ENCODE data around the gene INF2. TPM values are rescaled to one million over a fixed set of nuclear protein-coding genes. Genes with fewer than 3 reads are reported as not detected.

INF2 gene
- total and polyA plus RNA-seq, 2 donors (not counting 3 experiments of a cell fraction or from before 2014, with no cell fraction given) = 55.3 to 124 TPM

DNA sequence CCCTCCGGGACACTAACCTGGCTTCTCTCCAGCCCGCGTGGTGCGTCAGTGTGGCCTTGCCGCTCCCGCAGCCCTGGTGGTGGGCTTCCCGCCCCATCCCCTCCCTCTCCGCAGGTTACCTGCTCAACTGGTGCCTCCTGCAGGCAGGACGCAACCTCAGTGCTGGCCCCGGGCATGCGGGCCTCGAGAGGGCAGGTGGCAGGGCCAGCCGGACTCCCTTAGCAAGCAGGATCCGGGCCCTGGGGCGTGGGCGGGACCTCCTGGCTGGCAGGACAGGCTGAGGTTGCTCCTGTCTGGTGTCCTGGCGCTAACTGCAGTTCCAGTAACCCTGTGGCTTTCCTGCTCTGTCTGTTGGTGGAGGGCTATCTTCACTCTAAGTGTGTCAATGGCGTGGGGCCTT, 26.0 kb downstream of the INF2 start:
- H3K36me3 ChIP-seq (ENCODE audit: control insufficient read depth in 2 of 2, extremely low read depth in 1 of 2, insufficient read depth in 2 of 2, low read length in 2 of 2) = peaks cover 15 to 56% of the 10 kb centered on the region in 2 experiments
- no peaks in the 10 kb centered on the region for H3K9me1 ChIP-seq (replicated peaks; ENCODE audit: control insufficient read depth, extremely low read depth, insufficient read depth, low read length)
- H3K27me3 ChIP-seq (ENCODE audit: control insufficient read depth in 2 of 2, insufficient read depth in 2 of 2, low read length in 2 of 2) = no peaks in the 10 kb centered on the region
- H3K79me2 ChIP-seq (ENCODE audit: control insufficient read depth, insufficient read depth, low read length) = no peaks in the 10 kb centered on the region
- no peaks in the 10 kb centered on the region for H3K4me1 ChIP-seq (ENCODE audit: control insufficient read depth, extremely low read depth, insufficient read depth, low read length)
- CTCF ChIA-PET = no interaction called here
- no peaks in the 10 kb centered on the region for H3K9me3 ChIP-seq (replicated peaks; ENCODE audit: control insufficient read depth, insufficient read depth, low read length)
- H3K4me3 ChIP-seq (replicated peaks in 1 of 3; ENCODE audit: insufficient read depth in 1 of 3, low read depth in 1 of 3, low read length in 3 of 3) = no peak overlapping the region
- H3K27ac ChIP-seq (ENCODE audit: insufficient read depth, low read depth, low read length) = no peak overlapping the region
- H3K9ac ChIP-seq (replicated peaks; ENCODE audit: extremely low read depth, insufficient read depth, low read length) = no peak overlapping the region
- intact Hi-C loops (cut with micrococcal nuclease) (no loop called here), dilution Hi-C loops (cut with MboI; ENCODE audit: extremely low pct_ligation_motif_present, low sequenced_read_pairs) (no loop called here)
- H3K4me2 ChIP-seq (ENCODE audit: insufficient read depth, low read length) = no peak overlapping the region
- H4K20me1 ChIP-seq (replicated peaks; ENCODE audit: control insufficient read depth, extremely low read depth, insufficient read depth, low read length) = no peaks in the 10 kb centered on the region
- POLR2A ChIA-PET = no interaction called here
- BruUV-seq (replicated peaks) = no TSS peak
- no peak overlapping the region for H2AFZ ChIP-seq (ENCODE audit: low read depth, low read length)
- DNase-seq (ENCODE audit: low read depth, low spot score) (no peak), FAIRE-seq (no peak)
- no peak for TF ChIP-seq MYC (IDR thresholded peaks at IDR 0.05; ENCODE audit: low read depth, low read length)
- TF ChIP-seq POLR2A (IDR thresholded peaks at IDR 0.05; ENCODE audit: low read depth, low read length) = no peak
- no peak for TF ChIP-seq EZH2 (IDR thresholded peaks at IDR 0.05; ENCODE audit: borderline replicate concordance, low read depth, low read length, severe bottlenecking)
- TF ChIP-seq, protein P1, sequence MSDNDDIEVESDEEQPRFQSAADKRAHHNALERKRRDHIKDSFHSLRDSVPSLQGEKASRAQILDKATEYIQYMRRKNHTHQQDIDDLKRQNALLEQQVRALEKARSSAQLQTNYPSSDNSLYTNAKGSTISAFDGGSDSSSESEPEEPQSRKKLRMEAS (IDR thresholded peaks at IDR 0.05; ENCODE audit: insufficient read depth, insufficient read length) = no peak
- TF ChIP-seq JUN (IDR thresholded peaks at IDR 0.05; ENCODE audit: borderline replicate concordance, insufficient read depth, insufficient read length, low read depth) = no peak
- TF ChIP-seq, protein P2, sequence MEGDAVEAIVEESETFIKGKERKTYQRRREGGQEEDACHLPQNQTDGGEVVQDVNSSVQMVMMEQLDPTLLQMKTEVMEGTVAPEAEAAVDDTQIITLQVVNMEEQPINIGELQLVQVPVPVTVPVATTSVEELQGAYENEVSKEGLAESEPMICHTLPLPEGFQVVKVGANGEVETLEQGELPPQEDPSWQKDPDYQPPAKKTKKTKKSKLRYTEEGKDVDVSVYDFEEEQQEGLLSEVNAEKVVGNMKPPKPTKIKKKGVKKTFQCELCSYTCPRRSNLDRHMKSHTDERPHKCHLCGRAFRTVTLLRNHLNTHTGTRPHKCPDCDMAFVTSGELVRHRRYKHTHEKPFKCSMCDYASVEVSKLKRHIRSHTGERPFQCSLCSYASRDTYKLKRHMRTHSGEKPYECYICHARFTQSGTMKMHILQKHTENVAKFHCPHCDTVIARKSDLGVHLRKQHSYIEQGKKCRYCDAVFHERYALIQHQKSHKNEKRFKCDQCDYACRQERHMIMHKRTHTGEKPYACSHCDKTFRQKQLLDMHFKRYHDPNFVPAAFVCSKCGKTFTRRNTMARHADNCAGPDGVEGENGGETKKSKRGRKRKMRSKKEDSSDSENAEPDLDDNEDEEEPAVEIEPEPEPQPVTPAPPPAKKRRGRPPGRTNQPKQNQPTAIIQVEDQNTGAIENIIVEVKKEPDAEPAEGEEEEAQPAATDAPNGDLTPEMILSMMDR (IDR thresholded peaks at IDR 0.05; ENCODE audit: extremely low read depth in 1 of 2, insufficient read depth in 1 of 2, low read depth in 1 of 2, low read length in 2 of 2) = no peak
- TF ChIP-seq POLR2AphosphoS5 (IDR thresholded peaks at IDR 0.05; ENCODE audit: insufficient read depth, low read depth, low read length) = no peak
- TF ChIP-seq GATA2 (IDR thresholded peaks at IDR 0.05; ENCODE audit: insufficient read depth, insufficient read length, low read depth, low read length) = no peak
- TF ChIP-seq FOS (IDR thresholded peaks at IDR 0.05; ENCODE audit: borderline replicate concordance, insufficient read depth, low read length) = no peak

All from endothelial cell of umbilical vein (primary cell).